Fibroblast of lung (primary cell): Measurements from ENCODE around the gene SLC38A8. TPM values are rescaled to one million over a fixed set of nuclear protein-coding genes. Genes with fewer than 3 reads are reported as not detected.

Source experiments
- DNase-seq, 2 donors: peaks; one replicate each; pipeline versions ENCODE4 v3.0.0 to v3.0.0-alpha.2; 2010; ENCODE audit warnings: low read depth in 2 of 2
- H2AFZ ChIP-seq: 2 replicates; pipeline ENCODE4 v1.5.1; 2012; ENCODE audit warnings: low read length, control low read depth, inconsistent platforms
- H3K27ac ChIP-seq: 2 replicates; pipeline ENCODE4 v1.5.1; 2011; ENCODE audit warnings: low read length, control low read depth; ENCODE audit not compliant: insufficient read depth
- H3K27me3 ChIP-seq: 2 replicates; pipeline ENCODE4 v1.5.1; 2011; ENCODE audit warnings: mild to moderate bottlenecking, low read length; ENCODE audit not compliant: control insufficient read depth, insufficient read depth
- H3K36me3 ChIP-seq: 2 replicates; pipeline ENCODE4 v1.5.1; 2011; ENCODE audit warnings: low read length; ENCODE audit not compliant: control insufficient read depth, insufficient read depth
- H3K4me1 ChIP-seq: 2 replicates; pipeline ENCODE4 v1.5.1; 2011; ENCODE audit warnings: low read length; ENCODE audit not compliant: control insufficient read depth, insufficient read depth; ENCODE audit errors: extremely low read depth
- H3K4me2 ChIP-seq: 2 replicates; pipeline ENCODE4 v1.5.1; 2011; ENCODE audit warnings: low read length, control low read depth; ENCODE audit not compliant: insufficient read depth; ENCODE audit errors: extremely low read depth
- H3K4me3 ChIP-seq, 4 experiments: fragments of 200-600 bp in 1 of 4; sonication (generic) in 1 of 4; replicated peaks in 1 of 4; 2 replicates each; pipeline ENCODE4 v1.5.1; 2011 to 2016; ENCODE audit warnings: low read length in 4 of 4, low read depth in 3 of 4, mild to moderate bottlenecking in 3 of 4, control low read depth in 2 of 4, inconsistent platforms in 1 of 4, mixed read lengths in 1 of 4; ENCODE audit not compliant: insufficient read depth in 1 of 4; ENCODE audit errors: control extremely low read depth in 1 of 4
- H3K79me2 ChIP-seq: 2 replicates; pipeline ENCODE4 v1.5.1; 2012; ENCODE audit warnings: mild to moderate bottlenecking, low read length, inconsistent platforms; ENCODE audit not compliant: control insufficient read depth, insufficient read depth
- H3K9ac ChIP-seq: 2 replicates; pipeline ENCODE4 v1.5.1; 2011; ENCODE audit warnings: mild to moderate bottlenecking, low read length, control low read depth; ENCODE audit not compliant: insufficient read depth
- H3K9me3 ChIP-seq: 2 replicates; pipeline ENCODE4 v1.5.1; 2012; ENCODE audit warnings: low read depth, low read length; ENCODE audit not compliant: control insufficient read depth, insufficient read depth
- H4K20me1 ChIP-seq: 2 replicates; pipeline ENCODE4 v1.5.1; 2011; ENCODE audit warnings: low read length; ENCODE audit not compliant: control insufficient read depth, insufficient read depth; ENCODE audit errors: extremely low read depth
- EZH2 ChIP-seq: IDR thresholded peaks from 2 replicates; pipeline ENCODE4 v1.5.1; 2012; ENCODE audit warnings: low read length, control low read depth, mild to moderate bottlenecking; ENCODE audit errors: missing control alignments
- polyA plus RNA-seq, 2 donors: library from polyadenylated mRNA; depleted of rRNA in 1 of 2; stranded (reverse) in 1 of 2; unstranded in 1 of 2; fragments of >200 nt; gene quantifications; 2 replicates each; pipeline ENCODE4 v1.2.1, GENCODE V29; 2011 to 2012; ENCODE audit warnings: missing spikeins in 1 of 2
- total RNA-seq: library from RNA; depleted of rRNA; stranded (reverse); fragments of >200 nt; gene quantifications from 2 replicates; pipeline ENCODE4 v1.2.1, GENCODE V29; 2014
- TF ChIP-seq, protein P1 (sequence below), 2 donors: IDR thresholded peaks in 1 of 2; conservative IDR thresholded peaks in 1 of 2; 1 replicate in 1 of 2; 2 replicates in 1 of 2; pipeline ENCODE4 v1.5.1; 2011 to 2012; ENCODE audit warnings: low read length in 2 of 2, control low read depth in 1 of 2, inconsistent platforms in 1 of 2, low read depth in 1 of 2, mild to moderate bottlenecking in 1 of 2

SLC38A8 gene
- total and polyA plus RNA-seq, 2 donors (not counting 1 experiment from before 2014, with no cell fraction given) = not detected

DNA sequence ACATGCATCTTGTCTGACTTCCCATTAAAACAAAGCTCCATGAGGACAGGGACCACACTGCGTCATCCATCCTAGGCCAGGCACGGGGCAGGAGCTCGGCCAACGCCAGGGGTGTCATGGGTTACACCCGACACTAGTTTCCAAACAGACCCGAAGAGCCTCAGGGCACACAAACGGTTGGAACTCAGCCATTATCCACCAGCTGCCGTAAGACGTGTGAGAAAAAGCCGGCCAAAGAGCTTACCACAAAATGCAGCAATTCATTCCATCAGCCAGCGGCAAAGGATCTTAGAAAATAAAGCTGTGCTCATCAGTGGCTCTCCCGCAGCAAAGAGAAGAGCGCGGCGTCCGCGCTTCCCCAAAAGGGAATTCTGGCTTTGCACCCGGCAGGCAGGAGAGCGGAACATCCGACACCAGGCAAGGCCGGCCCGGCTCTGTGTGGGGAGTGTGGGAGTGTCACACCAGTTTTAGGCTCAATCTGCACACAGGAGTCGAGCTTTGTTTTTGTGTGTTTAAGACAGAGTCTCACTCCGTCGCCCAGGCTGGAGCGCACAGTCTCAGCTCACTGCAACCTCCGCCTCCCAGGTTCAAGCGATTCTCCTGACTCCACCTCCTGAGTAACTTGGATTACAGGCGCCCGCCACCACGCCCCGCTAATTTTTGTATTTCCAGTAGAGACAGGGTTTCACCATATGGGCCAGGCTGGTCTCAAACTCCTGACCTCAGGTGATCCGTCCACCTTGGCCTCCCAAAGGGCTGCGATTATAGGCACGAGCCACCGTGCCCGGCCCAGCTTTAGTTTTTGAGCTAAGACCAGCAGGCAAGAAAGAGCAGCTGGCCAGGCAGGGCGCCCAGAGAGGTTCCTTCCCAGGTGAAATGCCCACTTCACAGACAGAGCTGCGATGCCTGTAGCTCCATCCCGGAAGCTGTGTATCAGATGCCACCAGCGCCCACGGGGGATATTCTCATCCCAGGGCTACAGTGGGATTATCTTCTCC lies 1.5 kb downstream of the SLC38A8 start:
- no peaks in the 10 kb centered on the region for H3K36me3 ChIP-seq
- H2AFZ ChIP-seq = no peak overlapping the region
- H3K9ac ChIP-seq = no peak overlapping the region
- peak; percentile 49 to 58 for DNase-seq
- H3K4me2 ChIP-seq = no peak overlapping the region
- H3K79me2 ChIP-seq = no peaks in the 10 kb centered on the region
- H4K20me1 ChIP-seq = no peaks in the 10 kb centered on the region
- TF ChIP-seq EZH2 = peak; percentile 60
- TF ChIP-seq, protein P1, sequence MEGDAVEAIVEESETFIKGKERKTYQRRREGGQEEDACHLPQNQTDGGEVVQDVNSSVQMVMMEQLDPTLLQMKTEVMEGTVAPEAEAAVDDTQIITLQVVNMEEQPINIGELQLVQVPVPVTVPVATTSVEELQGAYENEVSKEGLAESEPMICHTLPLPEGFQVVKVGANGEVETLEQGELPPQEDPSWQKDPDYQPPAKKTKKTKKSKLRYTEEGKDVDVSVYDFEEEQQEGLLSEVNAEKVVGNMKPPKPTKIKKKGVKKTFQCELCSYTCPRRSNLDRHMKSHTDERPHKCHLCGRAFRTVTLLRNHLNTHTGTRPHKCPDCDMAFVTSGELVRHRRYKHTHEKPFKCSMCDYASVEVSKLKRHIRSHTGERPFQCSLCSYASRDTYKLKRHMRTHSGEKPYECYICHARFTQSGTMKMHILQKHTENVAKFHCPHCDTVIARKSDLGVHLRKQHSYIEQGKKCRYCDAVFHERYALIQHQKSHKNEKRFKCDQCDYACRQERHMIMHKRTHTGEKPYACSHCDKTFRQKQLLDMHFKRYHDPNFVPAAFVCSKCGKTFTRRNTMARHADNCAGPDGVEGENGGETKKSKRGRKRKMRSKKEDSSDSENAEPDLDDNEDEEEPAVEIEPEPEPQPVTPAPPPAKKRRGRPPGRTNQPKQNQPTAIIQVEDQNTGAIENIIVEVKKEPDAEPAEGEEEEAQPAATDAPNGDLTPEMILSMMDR (conservative IDR thresholded peaks at IDR 0.05 in 1 of 2, IDR thresholded peaks at IDR 0.05 in 1 of 2; ENCODE audit: low read depth in 1 of 2, low read length in 2 of 2) = no peak
- H3K27ac ChIP-seq = no peak overlapping the region
- H3K27me3 ChIP-seq = peaks cover 26% of the 10 kb centered on the region
- H3K9me3 ChIP-seq = no peaks in the 10 kb centered on the region
- no peaks in the 10 kb centered on the region for H3K4me1 ChIP-seq
- H3K4me3 ChIP-seq = no peak overlapping the region

DNA sequence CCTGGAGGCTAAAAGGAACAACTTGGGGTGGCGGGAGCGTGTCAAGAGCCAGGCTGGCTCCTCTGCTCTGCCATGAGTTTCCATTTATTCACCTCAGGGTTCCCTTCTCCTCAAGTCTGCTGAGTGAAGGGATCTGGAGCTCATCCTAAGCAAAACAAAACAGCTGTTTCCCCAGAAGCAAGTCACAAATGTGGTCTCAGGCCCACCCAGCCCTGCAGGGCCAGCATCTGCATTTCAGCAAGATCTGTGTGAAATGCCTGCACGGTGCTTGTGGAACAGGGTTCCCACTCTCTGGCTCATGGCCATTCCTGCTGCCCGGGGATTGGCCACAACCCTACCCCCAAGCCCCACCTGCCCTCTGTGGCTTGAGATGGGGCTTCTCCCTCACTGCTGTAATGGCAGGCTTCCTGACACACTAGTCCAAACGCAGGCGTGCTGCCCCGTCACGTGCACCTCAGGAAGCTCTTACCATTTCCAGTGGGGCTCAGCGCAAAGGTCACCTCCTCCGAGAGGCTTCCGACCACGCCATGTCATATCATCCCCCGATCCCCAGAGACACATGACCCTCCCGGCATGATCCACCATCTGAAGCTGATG lies 2.3 kb downstream of the SLC38A8 start:
- H3K4me1 ChIP-seq = no peaks in the 10 kb centered on the region
- H3K9me3 ChIP-seq = no peaks in the 10 kb centered on the region
- TF ChIP-seq, protein P1 (conservative IDR thresholded peaks at IDR 0.05 in 1 of 2, IDR thresholded peaks at IDR 0.05 in 1 of 2; ENCODE audit: low read depth in 1 of 2, low read length in 2 of 2) = no peak
- TF ChIP-seq EZH2 = no peak
- H3K27me3 ChIP-seq = peaks cover 26% of the 10 kb centered on the region
- H3K4me2 ChIP-seq = no peak overlapping the region
- no peak overlapping the region for H3K27ac ChIP-seq
- no peaks in the 10 kb centered on the region for H3K79me2 ChIP-seq
- no peak overlapping the region for H2AFZ ChIP-seq
- H3K36me3 ChIP-seq = no peaks in the 10 kb centered on the region
- no peak overlapping the region for H3K4me3 ChIP-seq
- no peak for DNase-seq
- H4K20me1 ChIP-seq = no peaks in the 10 kb centered on the region
- no peak overlapping the region for H3K9ac ChIP-seq

DNA sequence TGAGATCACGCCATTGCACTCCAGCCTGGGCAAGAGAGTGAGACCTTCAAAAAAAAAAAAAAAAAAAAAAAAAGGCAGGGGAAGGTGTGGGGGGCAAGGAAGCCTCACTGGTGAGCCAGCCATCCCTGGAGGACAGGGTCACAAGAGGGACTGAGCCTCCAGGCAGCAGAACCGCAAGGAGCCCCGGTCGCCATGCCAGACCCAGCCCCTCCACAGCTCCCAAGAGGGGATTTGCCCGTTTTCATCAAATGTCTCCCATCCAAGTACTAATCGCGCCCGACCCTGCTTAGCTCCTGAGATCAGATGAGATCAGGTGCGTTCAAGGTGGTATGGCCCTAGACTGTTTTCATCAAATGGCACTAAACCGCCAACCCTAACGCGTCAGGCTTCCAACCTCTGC lies 2.9 kb downstream of the SLC38A8 start:
- no peaks in the 10 kb centered on the region for H4K20me1 ChIP-seq
- H3K4me1 ChIP-seq = no peaks in the 10 kb centered on the region
- no peak for TF ChIP-seq EZH2
- TF ChIP-seq, protein P1 (conservative IDR thresholded peaks at IDR 0.05 in 1 of 2, IDR thresholded peaks at IDR 0.05 in 1 of 2; ENCODE audit: low read depth in 1 of 2, low read length in 2 of 2) = no peak
- no peak overlapping the region for H3K4me3 ChIP-seq
- no peaks in the 10 kb centered on the region for H3K79me2 ChIP-seq
- peaks cover 28% of the 10 kb centered on the region for H3K27me3 ChIP-seq
- no peaks in the 10 kb centered on the region for H3K36me3 ChIP-seq
- no peak overlapping the region for H3K27ac ChIP-seq
- DNase-seq = no peak
- no peaks in the 10 kb centered on the region for H3K9me3 ChIP-seq
- H3K4me2 ChIP-seq = no peak overlapping the region
- no peak overlapping the region for H3K9ac ChIP-seq
- no peak overlapping the region for H2AFZ ChIP-seq
